Testis (tissue), 3 donors: ENCODE measurements around the gene PRSS16. TPM values are rescaled to one million over a fixed set of nuclear protein-coding genes. Genes with fewer than 3 reads are reported as not detected.

Experiments used
- DNase-seq: peaks from one replicate; pipeline ENCODE4 v3.0.0-alpha.2; 2019
- H3K27ac ChIP-seq, 2 donors: fragments of 200-600 bp; sonication (generic); one replicate each; pipeline ENCODE4 v1.5.1; 2019
- H3K27me3 ChIP-seq: fragments of 200-600 bp; sonication (generic); one replicate; pipeline ENCODE4 v1.5.1; 2019
- H3K36me3 ChIP-seq: fragments of 200-600 bp; sonication (generic); one replicate; pipeline ENCODE4 v1.5.1; 2017; ENCODE audit warnings: low read depth; ENCODE audit errors: missing control alignments
- H3K4me1 ChIP-seq: fragments of 200-600 bp; sonication (generic); one replicate; pipeline ENCODE4 v1.5.1; 2019
- H3K4me3 ChIP-seq, 2 donors: fragments of 200-600 bp; sonication (generic); one replicate each; pipeline ENCODE4 v1.5.1; 2017 to 2019
- H3K9me3 ChIP-seq: fragments of 200-600 bp; sonication (generic); one replicate; pipeline ENCODE4 v1.5.1; 2017
- POLR2A ChIP-seq: fragments of 450-650 bp; IDR thresholded peaks from one replicate; pipeline ENCODE4 v1.6.1; 2017; ENCODE audit warnings: antibody characterized with exemption, mild to moderate bottlenecking, moderate library complexity
- WGBS, 2 donors: methylation state at CpG; one replicate each; pipeline ENCODE4 v1.1.5; 2018; 5-methylcytosine and 5-hydroxymethylcytosine counted together
- intact Hi-C: fragments of 100-400 bp; cut with DNase I; formaldehyde crosslinking; loops from one replicate; pipeline ENCODE4 v1.15.1; 2023; ENCODE audit warnings: low total_unique reads
- polyA plus RNA-seq: library from polyadenylated mRNA; stranded (reverse); fragments of 350-450 nt; fragmentation: Illumina TruSeq; extraction: RNeasy Lipid Tissue Mini Kit (QIAGEN cat#74804); gene quantifications from one replicate; pipeline ENCODE4 v1.2.3, GENCODE V29; 2014; ENCODE audit warnings: low read depth, low replicate concordance; ENCODE audit not compliant: insufficient read depth
- total RNA-seq, 2 donors: library from RNA; depleted of rRNA; stranded (reverse); fragments of >200 nt; gene quantifications; one replicate each; pipeline ENCODE4 v1.2.3, GENCODE V29; 2016
- TF ChIP-seq, protein P1 (sequence below), 3 experiments: fragments of 450-650 bp in 2 of 3; fragments of 200-600 bp in 1 of 3; sonication (generic) in 1 of 3; IDR thresholded peaks; one replicate each; pipeline ENCODE4 v1.5.1; 2016 to 2019; ENCODE audit warnings: antibody characterized with exemption in 3 of 3, mild to moderate bottlenecking in 2 of 3, moderate library complexity in 1 of 3

The PRSS16 gene
- total and polyA plus RNA-seq, 3 donors from 2014 or later: 4.5 to 8.6 (median 7.9) TPM

DNA sequence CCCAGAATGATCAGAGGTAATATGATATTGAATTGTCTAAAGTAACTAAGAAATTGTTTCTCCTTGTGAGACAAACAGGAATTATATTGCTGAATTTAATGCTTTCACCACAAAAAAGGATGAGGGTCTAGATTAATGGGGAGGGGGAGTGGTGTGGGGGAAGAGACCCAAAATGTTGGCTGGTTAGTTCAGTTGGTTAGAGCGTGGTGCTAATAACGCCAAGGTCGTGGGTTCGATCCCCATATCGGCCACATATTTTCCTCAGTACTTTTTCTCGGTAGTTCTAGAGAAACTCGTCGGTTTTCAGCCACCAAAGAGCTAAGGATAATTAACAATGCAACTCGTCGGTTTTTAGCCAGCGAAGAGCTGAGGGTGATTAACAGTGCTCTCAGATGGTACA, 26.3 kb downstream of the PRSS16 start:
- H3K27me3 ChIP-seq: no peaks in the 10 kb centered on the region
- DNase-seq: no peak
- TF ChIP-seq, protein P1, sequence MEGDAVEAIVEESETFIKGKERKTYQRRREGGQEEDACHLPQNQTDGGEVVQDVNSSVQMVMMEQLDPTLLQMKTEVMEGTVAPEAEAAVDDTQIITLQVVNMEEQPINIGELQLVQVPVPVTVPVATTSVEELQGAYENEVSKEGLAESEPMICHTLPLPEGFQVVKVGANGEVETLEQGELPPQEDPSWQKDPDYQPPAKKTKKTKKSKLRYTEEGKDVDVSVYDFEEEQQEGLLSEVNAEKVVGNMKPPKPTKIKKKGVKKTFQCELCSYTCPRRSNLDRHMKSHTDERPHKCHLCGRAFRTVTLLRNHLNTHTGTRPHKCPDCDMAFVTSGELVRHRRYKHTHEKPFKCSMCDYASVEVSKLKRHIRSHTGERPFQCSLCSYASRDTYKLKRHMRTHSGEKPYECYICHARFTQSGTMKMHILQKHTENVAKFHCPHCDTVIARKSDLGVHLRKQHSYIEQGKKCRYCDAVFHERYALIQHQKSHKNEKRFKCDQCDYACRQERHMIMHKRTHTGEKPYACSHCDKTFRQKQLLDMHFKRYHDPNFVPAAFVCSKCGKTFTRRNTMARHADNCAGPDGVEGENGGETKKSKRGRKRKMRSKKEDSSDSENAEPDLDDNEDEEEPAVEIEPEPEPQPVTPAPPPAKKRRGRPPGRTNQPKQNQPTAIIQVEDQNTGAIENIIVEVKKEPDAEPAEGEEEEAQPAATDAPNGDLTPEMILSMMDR (IDR thresholded peaks at IDR 0.05): no peak
- H3K4me1 ChIP-seq: no peaks in the 10 kb centered on the region
- no peak overlapping the region for H3K27ac ChIP-seq
- no peak overlapping the region for H3K4me3 ChIP-seq
- WGBS, 2 donors: 46 to 51% methylated on average over 11 of the region's 11 CpGs
- intact Hi-C loops: no loop called here
- no peaks in the 10 kb centered on the region for H3K36me3 ChIP-seq
- H3K9me3 ChIP-seq: no peaks in the 10 kb centered on the region

DNA sequence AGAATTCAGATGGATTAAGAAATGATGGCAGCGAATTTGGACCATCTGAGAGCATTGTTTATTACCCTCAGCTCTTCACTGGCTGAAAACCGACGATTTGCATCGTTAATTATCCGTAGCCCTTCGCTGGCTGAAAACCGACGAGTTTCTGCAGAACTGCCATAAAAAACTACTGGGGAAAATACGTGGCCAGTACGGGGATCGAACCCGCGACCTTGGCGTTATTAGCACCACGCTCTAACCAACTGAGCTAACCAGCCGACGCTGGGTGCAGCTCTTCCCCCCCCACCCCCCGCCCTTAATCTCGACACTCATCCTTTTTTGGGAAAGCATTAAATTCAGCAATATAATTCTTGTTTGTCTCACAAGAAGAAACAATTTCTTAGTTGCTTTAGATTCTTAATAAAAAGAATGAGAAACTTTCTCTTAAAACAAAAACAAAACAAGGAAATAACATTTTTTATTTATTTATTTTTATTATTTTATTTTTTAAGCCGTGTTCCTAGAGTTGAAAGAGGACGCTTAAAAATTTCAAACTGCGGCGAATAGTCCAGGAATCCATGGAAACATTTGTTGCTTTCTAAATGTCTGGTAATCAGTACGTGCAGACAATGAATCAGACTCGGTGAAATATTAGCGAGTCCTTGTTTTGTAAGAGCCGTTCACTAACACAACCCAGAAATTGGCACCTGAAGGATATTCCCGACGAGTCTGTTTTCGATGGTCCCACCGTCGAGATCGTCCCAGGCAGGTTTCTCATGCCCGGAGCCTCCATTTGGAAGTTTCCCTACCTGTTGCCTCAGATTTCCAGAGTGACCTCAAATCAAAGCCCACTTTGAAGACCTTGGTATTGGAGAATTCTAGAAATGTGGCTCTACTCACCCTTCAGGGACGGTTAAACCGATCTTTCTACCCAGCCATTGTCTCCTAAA, 27.8 kb downstream of the PRSS16 start:
- no peak overlapping the region for H3K4me3 ChIP-seq
- no peaks in the 10 kb centered on the region for H3K4me1 ChIP-seq
- WGBS, 2 donors: 9 to 13% methylated on average over 36 of the region's 36 CpGs
- H3K9me3 ChIP-seq: no peaks in the 10 kb centered on the region
- DNase-seq: no peak
- no peak overlapping the region for H3K27ac ChIP-seq
- TF ChIP-seq, protein P1 (IDR thresholded peaks at IDR 0.05): no peak
- TF ChIP-seq POLR2A: no peak
- no peaks in the 10 kb centered on the region for H3K27me3 ChIP-seq
- H3K36me3 ChIP-seq: no peaks in the 10 kb centered on the region
- intact Hi-C loops: no loop called here

DNA sequence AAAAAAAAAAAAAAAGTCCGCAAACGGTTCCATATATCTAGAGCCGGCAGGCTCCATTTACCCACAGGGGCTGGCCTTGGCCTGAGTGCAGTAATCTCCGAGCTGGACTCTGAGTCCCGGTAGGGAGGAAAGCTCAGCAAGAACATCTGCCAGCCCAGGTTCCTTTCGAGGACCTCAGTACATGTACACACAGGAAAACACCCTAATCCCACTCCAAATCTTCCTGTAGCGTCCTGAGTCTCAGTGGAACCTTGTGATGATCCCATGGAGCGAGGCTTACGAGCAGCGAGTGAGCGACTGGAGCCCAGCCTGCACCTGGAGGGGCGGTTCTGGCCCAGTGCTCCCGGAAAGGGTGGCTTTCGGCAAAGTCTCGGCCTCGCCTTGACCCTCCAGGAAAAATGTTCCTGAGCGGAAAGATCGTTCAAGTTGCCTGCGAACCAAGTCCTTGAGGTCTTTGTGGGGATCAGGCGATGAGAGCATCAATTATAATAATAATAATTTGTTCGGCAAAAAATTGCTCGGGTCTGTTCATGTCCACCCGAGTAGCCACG, 32.1 kb downstream of the PRSS16 start:
- Histone ChIP-seq H3K36me3 (no peaks in the 10 kb centered on the region), H3K4me3 (peak overlapping the region in 1 of 2 donors; percentile 38), H3K4me1 (no peaks in the 10 kb centered on the region), H3K9me3 (no peaks in the 10 kb centered on the region), H3K27me3 (no peaks in the 10 kb centered on the region), H3K27ac (no peak overlapping the region)
- no peak for DNase-seq
- TF ChIP-seq, protein P1 (IDR thresholded peaks at IDR 0.05): no peak
- TF ChIP-seq POLR2A: no peak
- intact Hi-C loops: no loop called here
- 4 to 7% methylated on average over 24 of the region's 24 CpGs for WGBS, 2 donors

DNA sequence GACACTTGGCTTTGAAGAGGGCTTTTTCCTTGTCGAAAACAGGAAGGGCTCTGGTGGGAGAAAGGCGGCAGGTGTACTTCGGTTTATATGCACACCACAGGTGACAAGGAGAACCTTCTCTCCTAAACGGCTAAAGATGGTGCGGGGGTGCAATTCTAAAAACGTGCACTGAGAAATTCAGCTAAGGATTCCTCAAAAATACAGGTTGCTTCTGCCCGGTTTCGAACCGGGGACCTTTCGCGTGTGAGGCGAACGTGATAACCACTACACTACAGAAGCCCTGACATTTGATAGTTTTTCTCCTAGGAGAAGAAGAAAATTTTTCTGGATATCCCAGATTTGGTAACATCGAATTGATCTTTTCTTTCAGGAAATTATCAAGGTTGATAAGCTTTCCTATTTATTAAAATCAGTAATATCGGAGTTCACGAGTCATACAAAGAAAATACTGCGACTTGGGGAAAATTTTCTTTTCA, 32.6 kb downstream of the PRSS16 start:
- Histone ChIP-seq H3K27ac (no peak overlapping the region), H3K9me3 (no peaks in the 10 kb centered on the region), H3K27me3 (no peaks in the 10 kb centered on the region), H3K4me1 (no peaks in the 10 kb centered on the region), H3K36me3 (no peaks in the 10 kb centered on the region), H3K4me3 (peak overlapping the region in 1 of 2 donors; percentile 38)
- 1 to 2% methylated on average over 17 of the region's 17 CpGs for WGBS, 2 donors
- no peak for DNase-seq
- TF ChIP-seq, protein P1 (IDR thresholded peaks at IDR 0.05): no peak
- intact Hi-C loops: no loop called here
